Muscle of back (tissue), 11 donors: ENCODE results near the gene CAVIN2. TPM values are rescaled to one million over a fixed set of nuclear protein-coding genes. Genes with fewer than 3 reads are reported as not detected.

Experiments used
- DNase-seq, 3 donors: peaks; one replicate each; pipeline versions ENCODE4 v3.0.0 to v3.0.0-alpha.2; 2013
- polyA plus RNA-seq, 10 donors: library from polyadenylated mRNA; unstranded; fragments of 120-200 nt; gene quantifications; one replicate each; pipeline ENCODE4 v1.2.1, GENCODE V29; 2013; ENCODE audit not compliant: insufficient read length in 10 of 10

The CAVIN2 gene
- polyA plus RNA-seq, 10 donors: 29.5 to 61.0 (median 43.9) TPM

DNA sequence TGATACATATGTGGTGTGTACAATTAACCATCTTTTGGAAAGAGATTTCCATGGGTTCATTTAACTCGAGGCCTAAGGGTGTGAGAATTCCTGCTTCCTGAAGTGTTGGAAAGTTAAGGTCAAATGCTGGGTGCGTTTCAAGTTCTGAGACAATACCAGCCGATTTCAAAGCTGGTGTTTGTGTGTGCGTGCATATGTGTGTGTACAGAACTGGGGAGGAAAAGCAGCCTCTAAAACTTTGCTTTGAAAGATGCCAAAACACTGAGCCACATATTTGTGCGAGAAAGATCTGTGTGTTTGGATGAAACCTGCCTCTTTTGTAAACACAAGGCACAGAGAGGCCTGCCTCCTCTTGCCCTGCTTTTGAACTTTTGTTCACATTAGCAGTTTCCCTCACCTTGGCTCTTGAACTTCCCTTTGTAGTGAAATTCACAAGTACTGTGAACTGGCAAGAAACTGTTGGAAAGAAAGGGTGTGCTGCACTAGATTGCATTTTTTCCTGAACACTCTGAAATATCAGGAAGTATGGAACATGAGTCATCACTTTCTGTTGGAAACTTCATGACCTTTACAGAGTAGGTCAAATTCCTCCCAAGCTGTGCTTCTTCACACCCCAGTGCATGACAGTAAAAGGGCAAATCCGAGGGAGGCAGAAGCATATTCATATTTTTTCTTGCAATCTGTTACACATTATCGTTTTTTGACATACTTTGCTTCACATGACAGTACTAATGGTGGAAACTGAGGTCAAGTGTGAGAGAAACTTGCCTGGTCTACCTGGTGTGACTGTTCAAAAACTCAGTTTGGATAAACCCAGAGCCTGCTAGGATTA lies 20.0 kb upstream of the CAVIN2 start:
- DNase-seq: peak; percentile 74 to 88 (median 86)

DNA sequence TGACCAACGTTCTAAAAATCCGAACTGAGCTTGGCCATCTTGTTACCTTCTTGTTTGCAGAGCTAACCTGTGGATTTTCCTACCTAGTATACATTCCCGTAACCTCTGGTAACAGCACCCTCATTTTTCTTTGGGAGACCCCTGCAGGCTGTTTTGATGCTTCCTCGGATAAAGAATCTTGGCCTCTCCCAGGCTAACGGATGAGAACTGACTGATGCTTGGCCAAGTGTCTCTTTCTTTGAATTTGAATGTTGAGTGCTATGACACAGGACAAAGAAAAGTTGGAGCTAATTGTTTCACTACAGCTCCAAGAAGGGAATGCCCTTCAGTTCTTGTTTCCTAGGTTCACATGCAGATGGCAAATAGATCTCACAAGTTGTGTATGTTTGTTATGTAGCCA lies 19.3 kb upstream of the CAVIN2 start:
- DNase-seq: no peak

DNA sequence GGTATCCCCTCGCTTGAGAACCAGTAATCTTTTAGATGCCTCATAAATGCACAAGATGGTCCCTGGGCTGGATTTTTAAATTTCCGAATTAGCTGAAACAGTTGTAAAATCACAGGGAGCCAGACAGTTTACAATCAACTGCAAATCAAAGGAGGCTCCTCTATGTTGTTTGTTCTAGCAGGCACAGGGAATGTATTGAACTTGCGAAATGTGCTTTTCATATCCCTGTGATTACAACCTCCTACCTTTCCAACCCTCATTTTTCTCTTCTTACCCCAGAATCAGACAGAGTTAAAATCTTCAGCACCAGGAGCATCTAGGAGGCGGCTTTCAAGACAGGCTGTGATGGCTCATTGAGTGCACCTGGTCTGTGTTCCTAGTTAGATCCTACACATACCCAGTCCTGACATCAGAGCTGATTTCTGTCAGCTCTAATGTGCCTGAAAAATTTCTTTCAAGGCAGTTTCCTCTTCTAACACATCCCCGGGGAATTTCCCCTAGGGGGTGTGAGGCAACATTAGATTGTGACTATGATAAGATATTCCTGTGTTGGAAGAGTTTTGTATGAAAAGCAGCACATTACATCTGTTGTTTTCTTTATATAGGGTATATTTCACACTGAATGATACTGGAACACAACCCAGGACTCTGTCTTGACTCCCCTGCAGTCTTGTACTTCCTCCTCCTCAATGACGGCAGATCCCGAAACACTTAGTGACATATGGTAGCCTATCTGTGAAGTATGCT lies 17.9 kb upstream of the CAVIN2 start:
- no peak for DNase-seq

DNA sequence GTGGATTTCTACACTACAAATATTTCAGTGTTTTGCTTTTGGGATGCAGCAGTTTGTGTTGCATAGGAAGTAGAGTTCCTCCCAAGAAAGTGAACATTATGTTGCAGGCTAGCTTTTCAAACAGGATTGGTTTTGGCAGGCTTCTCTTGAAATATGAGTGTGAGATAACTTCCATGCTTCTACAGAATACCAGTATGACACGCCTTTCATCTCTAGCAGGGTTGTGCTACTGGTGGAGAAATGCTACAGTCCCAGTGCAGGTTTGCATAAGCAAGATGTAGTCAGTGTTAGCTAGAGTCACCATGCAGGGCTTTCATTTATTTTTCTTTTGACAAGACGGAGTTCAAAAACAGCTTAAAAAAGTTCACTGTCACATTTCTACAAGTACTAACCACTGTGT lies 17.1 kb upstream of the CAVIN2 start:
- DNase-seq: no peak

DNA sequence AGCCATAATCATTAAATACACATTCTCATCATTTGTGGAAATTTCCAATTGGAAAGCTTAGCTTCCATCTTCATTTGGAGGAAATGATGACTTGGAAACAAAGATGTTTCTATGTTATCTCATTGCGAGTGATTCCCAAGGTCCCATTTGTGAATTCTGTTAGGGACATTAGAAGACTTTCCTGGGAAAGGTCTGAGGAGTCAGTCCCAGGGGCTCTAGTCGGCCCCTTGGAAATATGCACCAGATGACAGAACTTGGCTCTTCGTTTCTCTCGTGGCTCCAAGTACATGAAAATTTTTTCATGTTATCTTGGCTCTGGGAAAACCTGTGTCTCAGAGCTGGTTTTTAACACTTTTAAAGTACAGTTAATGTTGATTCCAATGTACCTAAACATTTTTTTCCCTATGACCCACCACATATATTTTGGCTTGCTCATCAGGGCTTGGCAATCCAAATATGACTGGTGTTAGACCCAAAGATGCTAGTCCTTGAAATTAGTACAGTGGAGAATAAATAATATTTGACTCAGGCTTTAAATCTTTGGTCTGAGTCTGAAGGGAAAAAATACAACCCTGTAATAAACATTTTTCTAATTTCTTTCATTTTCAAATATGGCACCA lies 15.4 kb upstream of the CAVIN2 start:
- peak in 1 of 3 donors; percentile 54 for DNase-seq

DNA sequence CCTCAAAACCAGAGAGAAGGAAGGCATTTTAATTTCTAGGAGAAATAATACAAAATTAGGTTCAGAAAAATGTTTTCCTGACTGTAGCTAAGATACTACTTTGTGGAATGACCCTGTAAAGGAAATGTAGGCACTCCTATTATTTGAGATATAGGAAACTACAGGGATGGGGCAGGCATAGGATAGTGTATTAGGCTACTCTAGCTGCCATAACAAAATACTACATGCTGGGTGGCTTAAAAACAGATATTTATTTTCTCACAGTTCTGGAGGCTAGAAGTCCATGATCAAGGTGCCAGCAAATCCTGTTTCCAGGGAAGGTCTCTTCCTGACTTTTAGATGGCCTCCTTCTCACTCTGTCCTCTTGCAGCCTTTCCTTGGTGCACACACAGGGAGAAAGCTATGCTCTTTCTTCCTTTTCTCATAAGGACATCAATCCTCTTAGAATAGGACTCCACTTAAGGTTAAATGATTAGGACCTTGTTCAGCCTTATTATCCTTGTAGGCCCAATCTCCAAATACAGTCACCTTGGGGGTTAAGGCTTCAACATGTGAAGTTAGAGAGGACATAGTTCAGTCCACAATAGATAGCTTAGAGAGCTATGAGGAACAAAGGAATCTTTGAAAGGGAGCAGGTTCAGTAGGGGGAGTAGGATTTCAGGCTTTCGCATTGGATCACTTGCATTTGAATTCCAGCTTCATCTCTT lies 14.0 kb upstream of the CAVIN2 start:
- no peak for DNase-seq

DNA sequence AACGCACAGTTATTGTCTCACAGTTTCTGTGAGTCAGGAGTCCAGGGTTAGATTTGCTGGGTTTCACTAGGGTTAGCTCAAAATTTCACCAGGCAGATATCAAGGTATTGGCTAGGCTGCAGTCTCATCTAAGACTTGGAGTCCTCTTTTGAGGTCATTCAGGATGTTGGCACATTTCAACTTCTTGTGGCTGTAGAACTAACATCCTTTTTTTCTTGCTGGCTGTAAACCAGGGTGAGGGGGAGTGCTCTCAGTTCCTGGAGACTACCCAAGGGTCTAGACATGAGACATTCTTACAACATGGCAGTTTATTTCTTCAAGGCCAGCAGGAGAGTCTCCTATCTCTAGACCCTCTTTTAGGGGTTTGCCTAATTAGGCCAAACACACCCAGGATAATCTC lies 12.8 kb upstream of the CAVIN2 start:
- no peak for DNase-seq

DNA sequence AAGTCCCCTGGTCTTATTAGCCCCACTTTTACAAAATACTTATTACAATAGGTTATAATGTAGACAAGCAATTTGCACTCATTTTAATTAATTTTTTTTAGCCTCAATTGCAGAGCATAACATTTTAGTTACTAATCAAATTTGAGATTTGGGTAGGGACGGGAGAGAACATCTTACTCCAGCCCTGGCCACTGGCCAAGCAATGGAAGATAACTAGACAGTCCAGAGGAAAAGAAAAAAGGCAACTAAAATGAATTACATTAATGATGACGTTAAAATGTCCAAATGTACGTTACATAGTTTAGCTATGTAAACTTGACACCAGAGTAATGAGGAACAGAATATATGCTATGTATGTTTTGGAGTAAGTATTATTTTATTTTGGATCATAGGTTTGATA lies 11.0 kb upstream of the CAVIN2 start:
- no peak for DNase-seq

DNA sequence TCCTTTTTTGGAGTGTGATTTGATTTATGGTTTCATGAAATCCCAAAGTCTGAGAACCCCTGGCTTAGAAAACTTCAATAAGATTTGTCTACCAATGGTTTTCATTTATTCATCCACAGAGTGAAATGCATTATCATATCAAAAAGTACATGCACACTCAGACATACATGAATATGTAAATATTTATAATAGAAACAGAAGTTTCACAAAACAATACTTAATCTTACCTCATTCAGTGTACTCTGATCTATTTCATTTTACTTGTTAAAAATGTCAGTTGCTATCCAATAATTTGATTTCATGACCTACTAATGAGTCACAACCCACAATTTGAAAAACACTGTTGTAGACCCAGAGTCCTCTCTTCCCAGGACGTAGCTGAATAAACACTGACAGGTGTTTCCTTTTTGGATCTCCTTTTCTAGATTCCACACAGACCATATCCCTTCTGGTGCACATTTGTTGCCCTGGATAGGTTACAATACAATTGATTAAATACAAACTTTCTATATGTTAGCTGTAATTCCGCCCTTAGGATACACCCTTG lies 10.4 kb upstream of the CAVIN2 start:
- no peak for DNase-seq

DNA sequence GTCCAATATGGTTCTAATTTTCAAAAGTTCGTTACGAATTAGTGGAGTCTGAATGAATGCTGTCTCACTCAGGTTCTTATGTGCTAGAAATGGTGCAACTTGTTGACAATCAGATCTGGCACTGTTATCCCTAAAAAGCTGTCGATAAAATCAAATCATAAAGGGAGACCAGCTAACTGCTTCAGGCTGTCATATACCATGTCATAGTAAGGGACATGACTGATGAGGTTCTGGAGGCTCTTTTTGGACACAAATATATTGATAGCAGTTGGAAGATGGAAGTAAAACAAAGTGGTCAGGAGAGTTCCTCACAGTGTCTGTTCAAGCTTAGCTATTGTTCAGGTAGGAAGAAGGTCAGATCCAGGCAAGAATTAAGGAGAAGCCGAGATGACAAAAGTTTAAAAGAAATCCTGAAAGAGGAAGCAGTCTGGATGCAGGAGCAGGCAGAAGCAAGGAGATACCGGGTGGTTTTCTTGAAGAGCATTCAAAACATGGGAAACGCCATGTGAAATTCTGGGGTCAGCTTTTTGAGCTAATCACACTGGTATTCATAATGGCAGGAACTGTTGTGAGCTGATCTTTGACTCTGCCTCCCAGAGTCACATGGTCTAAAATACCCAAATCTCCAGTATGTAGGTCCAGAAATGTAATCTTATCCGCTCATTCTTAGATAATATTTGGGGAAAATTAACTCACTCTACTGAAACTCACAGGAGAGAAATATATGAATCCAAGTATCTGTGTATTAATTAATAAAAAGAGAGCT lies 9.4 kb upstream of the CAVIN2 start:
- no peak for DNase-seq

DNA sequence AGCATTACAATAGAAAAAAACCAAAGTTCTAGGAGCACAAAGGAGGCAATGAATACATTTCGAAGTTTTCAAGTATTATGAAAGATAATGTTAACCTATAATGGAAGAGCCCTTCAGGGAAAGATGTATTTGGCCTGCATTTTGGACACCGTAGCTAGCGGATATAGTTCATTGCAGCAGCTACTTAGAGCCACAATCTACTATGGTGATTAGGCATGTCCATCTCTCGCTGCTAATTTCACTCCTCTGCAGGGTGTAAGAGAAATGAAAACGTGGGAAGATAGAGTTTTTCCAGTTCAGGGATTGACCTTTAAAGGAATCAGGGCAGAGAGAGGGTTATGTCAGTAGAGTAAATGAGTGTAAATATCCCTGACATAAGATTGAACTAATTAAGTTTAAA lies 8.5 kb upstream of the CAVIN2 start:
- no peak for DNase-seq

DNA sequence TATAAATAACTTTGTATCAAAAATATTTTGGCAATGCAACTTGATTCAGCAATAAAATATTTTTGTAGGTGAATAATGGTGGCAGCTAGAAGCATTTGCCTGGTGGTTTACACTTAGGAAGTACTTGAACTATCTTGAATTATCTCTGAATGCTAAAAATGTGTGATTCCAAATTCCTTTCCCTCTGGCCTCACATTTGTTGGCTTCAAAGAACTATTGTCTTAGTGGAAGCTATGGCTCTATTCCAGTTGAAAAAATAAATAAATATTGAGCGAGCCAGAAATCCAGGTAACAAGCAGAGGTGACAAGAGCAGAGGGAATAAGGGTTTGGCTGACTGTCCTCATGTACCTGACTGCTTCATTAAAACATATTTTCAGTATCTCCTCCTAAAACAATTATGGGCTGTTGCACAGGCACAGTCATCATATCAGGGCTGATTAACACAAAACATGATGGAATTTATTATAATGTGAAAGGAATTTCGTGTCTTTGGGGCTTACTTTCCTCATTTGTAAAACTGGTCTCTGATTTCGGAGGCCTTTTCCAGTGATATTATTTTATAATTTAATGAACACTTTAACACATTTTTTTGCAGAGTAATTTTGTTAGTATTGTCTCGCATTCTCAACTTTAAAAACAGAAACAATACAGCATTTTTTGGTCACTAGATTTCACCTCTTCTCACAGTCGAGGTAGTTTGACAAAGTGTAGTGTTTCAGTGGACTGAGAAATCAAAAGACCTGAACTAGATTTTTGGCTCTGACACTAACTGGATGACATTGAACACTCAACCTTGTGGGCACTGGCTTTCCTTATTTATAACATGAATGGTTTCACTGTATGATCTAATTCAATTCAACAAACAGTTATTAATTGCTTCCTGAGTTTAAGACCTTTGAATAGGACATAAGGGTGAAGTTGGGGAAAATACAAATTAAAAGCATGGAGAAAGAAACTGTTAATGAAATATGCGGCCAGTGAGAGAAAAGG lies 7.8 kb upstream of the CAVIN2 start:
- DNase-seq: no peak

DNA sequence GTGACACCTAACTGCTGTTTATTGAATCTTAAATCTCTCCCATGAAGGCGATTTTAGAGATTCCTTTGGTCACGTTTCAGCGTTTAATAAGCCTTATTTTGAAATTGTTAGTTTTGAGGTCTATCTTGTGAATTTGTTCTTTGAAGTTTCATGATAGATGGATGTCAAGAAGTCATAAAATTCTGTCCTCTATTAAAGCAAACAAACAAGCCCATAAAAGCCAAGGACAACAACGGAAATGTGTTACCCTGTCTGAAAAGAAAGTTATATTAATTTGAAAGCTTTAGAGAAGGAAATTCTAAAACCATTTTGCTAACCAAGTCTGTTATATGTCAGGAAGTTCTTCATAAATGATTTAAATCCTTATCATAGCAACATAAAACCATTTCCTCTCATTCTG lies 7.0 kb upstream of the CAVIN2 start:
- no peak for DNase-seq

DNA sequence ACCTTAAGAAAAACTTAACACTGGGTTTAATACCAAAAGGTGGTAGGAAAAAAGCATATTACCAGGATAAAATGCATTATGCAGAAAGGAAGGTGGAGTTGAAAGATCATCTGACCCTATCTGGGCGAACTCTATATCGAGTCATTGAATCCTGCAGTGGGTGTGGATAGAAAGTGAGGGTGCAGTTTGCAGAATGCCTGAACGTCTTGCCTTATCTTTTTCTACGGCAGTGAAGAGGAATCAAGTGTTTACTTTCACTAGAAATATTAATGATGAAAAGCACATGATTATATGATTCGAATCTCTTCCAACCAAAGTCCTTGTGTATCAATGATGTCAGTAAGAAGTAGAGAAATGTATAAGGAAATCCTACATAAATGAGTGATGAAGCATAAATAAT lies 4.3 kb upstream of the CAVIN2 start:
- no peak for DNase-seq

DNA sequence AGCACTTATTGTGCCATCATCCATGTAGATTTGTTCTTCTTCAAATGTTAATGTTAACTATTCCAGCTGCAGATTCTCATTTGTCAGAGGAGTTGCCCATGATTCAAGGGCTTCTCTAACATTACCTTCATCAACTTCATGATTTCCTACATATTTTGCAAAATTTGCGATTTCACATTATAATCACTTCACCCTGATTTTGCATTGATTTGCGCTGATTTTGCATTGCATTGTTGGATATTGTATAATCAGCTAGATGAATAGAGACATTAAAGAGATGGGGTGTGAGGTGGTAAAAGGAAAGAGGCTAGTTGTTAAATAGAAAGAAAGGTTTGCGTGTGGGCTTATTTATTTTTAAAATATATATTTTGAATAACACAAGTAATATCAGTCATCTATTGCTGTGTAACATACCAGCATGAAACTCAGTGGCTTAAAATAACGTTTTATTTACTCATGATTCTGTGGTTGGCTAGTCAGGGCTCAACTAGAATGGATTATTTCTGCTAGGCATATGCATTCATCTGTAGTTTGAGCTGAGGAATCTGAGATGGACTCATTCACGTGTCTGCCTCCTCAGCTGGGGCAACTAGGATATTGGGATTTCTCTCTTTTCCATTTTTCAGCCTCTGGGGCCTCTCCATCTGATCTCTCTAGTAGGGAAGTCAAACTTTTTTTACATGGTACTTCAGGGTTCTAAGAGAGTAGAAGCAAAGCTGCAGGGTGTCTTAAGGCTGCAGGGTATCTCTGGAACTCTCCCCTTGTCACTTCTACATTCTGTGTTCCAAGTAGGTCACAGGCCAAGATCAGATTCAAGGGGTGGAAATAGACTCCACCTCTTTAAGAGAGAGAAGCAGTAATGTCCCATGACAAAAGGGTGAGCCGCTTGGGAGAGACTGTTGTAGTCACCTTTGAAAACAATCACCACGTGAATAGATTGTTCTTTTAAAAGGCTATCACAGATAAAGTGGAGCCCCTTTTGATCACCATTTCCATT lies 2.2 kb upstream of the CAVIN2 start:
- no peak for DNase-seq

DNA sequence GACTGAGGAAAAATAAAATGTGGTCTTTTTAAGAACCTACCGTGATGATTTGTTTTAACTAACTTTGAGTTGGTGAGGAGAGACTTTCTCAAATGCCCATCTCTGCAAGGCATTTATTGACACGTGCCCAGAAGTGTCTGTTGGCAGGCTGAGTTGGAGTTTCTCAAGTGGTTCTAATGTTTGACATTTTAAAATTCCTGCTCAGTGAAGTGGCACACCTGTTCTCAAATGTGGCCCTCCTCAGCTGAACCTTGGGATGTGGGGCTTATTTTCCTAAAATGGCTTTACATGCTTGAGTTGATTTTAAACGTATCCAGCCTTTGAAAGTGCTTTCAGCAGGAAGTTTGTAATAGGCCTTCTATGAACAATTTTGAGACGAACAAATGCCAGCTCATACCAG lies 876 bp upstream of the CAVIN2 start:
- DNase-seq: no peak

DNA sequence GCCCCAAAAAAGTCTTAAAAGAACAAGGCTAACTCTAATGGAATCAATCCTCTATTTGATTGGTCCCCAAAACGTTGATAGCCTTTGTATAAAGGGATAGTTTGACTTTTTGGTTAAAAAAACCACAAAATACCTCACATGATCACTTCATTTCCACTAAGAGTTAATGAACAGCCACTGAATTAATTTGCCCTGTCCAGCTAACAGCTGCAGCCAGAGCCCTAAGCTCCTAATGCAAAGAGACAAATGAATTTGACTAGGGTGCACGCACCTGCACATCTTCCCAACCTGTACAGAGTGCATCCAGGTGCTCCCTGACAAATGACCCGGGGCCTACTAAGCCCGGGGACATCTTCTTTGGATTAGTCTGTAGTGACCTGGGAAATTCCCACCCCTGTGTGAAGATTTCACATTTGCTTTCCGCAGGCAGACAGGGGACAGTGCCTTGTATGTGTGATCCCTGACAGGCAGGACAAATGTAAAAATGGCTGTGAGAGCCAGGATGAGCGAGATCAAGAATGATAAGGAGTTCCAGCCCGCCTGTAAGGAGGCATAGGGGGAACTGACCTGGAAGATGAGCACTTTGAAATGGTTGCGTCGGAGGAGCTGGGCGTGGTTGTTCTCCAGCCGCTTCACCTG lies 893 bp downstream of the CAVIN2 start:
- DNase-seq: no peak

DNA sequence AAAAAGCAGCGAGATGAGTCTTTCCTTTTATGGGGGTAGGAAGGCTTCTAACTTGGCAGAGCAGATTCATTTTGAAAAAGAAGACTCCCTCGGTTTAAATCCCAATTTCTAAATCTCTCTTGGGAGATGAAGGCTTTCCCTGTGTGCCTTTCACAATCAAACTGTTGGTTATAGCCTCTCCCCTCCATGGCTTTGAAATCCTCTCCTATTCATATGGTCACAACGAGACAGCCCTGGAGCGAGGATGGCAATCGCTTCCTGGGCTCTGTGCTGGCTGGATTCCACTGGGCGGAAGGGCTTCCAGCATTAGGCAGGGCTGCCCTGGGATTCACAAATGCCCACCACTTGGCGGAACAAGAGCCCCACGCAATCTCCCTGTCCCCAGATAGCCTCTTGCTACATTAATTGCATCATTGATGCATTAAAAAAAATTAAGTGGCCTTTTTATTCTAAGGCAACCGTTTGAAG lies 1.6 kb downstream of the CAVIN2 start:
- peak in 2 of 3 donors; percentile 40 to 61 for DNase-seq
